Measurements from ENCODE around the gene SLC17A7. TPM values are rescaled to one million over a fixed set of nuclear protein-coding genes. Genes with fewer than 3 reads are reported as not detected.
"Not testable (repeated sequence)": the region's sequence is repeated elsewhere in the genome, so short reads cannot be mapped to it uniquely, and the experiment has no call there.

Gene SLC17A7
- total RNA-seq, 4 donors from 2014 or later = 1.1 to 1.7 (median 1.2) TPM

DNA sequence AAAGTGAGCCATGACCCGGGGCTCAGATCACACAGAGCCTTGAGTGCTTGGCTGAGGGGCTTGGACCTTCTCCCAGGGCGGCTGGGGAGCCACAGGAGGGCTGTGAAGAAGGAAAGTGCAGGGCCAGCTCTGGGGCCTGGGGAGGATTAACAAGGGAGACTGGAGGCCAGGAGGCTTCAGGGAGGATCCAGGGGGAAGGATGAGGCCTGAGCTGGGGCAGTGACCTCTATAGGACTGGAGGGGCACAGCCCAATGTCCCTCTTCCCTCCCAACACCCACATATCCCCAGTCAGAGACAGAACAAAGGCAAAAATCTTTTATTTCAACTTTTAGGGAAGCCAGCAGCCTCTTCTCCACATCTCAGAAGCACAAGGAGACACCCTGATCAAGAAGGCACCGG, 4.7 kb upstream of the SLC17A7 start:
- Histone ChIP-seq H3K9me3 (no peaks in the 10 kb centered on the region), H3K27me3 (peaks cover 23% of the 10 kb centered on the region), H3K36me3 (peaks cover 0 to 45% of the 10 kb centered on the region in 2 donors), H3K4me3 (no peak overlapping the region), H3K4me1 (peaks cover 0 to 51% (median 14%) of the 10 kb centered on the region in 3 donors), H3K27ac (no peak overlapping the region)
- no peak for TF ChIP-seq POLR2AphosphoS5 (IDR thresholded peaks at IDR 0.05)
- TF ChIP-seq, protein P1, sequence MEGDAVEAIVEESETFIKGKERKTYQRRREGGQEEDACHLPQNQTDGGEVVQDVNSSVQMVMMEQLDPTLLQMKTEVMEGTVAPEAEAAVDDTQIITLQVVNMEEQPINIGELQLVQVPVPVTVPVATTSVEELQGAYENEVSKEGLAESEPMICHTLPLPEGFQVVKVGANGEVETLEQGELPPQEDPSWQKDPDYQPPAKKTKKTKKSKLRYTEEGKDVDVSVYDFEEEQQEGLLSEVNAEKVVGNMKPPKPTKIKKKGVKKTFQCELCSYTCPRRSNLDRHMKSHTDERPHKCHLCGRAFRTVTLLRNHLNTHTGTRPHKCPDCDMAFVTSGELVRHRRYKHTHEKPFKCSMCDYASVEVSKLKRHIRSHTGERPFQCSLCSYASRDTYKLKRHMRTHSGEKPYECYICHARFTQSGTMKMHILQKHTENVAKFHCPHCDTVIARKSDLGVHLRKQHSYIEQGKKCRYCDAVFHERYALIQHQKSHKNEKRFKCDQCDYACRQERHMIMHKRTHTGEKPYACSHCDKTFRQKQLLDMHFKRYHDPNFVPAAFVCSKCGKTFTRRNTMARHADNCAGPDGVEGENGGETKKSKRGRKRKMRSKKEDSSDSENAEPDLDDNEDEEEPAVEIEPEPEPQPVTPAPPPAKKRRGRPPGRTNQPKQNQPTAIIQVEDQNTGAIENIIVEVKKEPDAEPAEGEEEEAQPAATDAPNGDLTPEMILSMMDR (IDR thresholded peaks at IDR 0.05) = no peak
- TF ChIP-seq POLR2A (IDR thresholded peaks at IDR 0.05) = no peak
- no peak for TF ChIP-seq EP300 (IDR thresholded peaks at IDR 0.05)
- ATAC-seq = no peak
- WGBS, 2 donors (ENCODE audit: low coverage in 1 of 2) = 100% methylated on average over 1 of the region's 3 CpGs

DNA sequence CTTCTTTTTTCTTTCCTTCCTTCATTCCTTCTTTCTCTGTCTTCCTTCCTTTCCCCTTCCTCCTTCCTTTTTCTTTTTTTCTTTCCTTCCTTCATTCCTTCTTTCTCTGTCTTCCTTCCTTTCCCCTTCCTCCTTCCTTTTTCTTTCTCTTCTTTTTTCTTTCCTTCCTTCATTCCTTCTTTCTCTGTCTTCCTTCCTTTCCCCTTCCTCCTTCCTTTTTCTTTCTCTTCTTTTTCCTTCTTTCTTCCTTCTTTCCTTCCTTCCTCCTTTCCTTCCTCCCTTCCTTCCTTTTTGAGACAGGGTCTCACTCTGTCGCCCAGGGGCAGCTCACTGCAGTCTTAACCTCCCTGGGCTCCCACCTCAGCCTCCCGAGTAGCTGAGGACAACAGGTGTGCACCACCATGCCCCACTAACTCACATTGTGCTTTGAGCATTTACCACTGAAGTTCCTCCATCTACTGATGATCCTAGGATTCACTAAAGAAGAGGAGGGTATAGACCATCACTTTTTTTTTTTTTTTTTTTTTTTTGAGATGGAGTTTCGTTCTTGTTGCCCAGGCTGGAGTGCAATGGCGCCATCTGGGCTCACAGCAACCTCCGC, 2.9 kb upstream of the SLC17A7 start:
- Histone ChIP-seq H3K4me1 (peaks cover 0 to 43% (median 9%) of the 10 kb centered on the region in 3 donors), H3K27me3 (peaks cover 41% of the 10 kb centered on the region), H3K27ac (peak overlapping the region in 1 of 4 donors; percentile 82), H3K36me3 (peaks cover 0 to 32% of the 10 kb centered on the region in 2 donors)
- H3K4me3 ChIP-seq, ATAC-seq, H3K9me3 ChIP-seq: not testable (repeated sequence)
- 41% methylated on average over 2 of the region's 5 CpGs; no CpG with 5 or more reads in 1 of the 2 donors for WGBS, 2 donors (ENCODE audit: low coverage in 1 of 2)

DNA sequence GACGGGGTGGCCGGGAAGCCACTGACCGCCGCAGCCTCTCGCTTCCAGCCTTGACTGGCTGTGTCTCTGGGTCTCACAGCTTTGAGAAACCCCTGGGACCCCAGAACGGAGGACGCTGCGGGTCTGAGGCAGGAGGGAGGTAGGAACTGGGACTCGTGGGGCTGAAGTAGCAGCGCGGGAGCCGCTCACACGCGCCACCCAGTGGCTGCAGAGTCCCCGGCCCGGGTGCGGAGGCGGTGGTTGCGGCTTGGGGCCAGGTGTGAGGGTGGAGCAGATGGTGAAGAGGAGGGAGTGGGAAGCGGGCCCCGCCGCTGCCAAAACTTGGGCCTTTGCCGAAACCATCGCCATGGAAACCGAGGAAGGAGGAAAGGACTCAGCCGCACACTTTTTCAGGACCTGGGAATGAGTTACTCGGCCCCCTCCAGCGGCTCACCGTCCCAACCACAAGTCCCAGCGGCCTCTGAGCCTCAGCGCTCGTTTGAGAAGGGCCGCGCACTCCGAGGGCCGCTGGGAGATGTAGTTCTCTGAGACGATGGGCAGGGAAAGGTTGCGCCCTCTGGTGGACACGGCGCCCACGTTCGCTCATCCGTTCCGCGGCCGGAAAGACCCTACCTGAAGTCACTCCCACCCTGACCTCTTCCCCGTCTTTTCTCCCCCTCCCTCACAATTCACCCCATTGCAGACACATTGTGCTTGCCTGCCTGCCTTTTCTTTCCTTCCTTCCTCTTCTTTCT, 2.2 kb upstream of the SLC17A7 start:
- peaks cover 0 to 42% (median 9%) of the 10 kb centered on the region in 3 donors for H3K4me1 ChIP-seq
- peaks cover 0 to 25% of the 10 kb centered on the region in 2 donors for H3K36me3 ChIP-seq
- peak overlapping the region; percentile 31 to 67 for H3K4me3 ChIP-seq
- TF ChIP-seq POLR2AphosphoS5 (IDR thresholded peaks at IDR 0.05) (no peak), POLR2A (IDR thresholded peaks at IDR 0.05) (no peak), EP300 (IDR thresholded peaks at IDR 0.05) (no peak)
- TF ChIP-seq, protein P1 (IDR thresholded peaks at IDR 0.05) = peak in 3 of 4 experiments; percentile 77 to 81 (median 79)
- peak overlapping the region in 3 of 4 donors; percentile 77 to 82 (median 82) for H3K27ac ChIP-seq
- no peaks in the 10 kb centered on the region for H3K9me3 ChIP-seq
- 2% methylated on average over 12 to 24 of the region's 47 CpGs for WGBS, 2 donors (ENCODE audit: low coverage in 1 of 2)
- peak; percentile 88 for ATAC-seq
- peaks cover 47% of the 10 kb centered on the region for H3K27me3 ChIP-seq

DNA sequence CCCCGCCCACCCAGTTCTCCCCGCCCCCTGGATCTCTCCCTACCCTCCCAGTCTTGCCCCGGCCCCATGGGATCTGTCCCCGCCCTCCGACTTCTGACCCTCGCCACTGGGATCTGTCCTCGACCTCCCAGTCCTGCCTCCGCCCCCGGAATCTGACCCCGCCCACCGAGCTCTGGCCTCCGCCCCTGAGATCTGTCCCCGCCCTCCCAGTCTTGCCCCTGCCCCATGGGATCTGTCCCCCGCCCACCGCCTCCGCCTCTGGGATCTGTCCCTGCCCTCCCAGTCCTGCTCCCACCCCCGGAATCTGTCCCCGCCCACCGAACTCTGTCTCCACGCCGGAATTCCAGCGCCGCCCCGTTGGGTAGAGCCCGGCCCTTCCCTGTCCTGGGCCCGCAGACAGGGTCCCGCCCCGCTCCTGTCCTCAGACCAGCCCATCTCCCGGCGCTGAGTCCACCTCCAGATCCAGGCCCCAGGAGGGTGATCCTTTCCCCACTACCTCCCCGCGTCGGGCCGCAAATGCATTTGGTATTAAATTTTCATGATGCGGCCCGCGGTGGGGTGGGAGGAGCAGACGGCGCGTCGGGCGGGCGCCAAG, 1.5 kb upstream of the SLC17A7 start:
- Histone ChIP-seq H3K27me3 (peaks cover 54% of the 10 kb centered on the region), H3K27ac (peak overlapping the region in 3 of 4 donors; percentile 77 to 82 (median 82)), H3K9me3 (no peaks in the 10 kb centered on the region), H3K4me1 (peaks cover 0 to 35% (median 8%) of the 10 kb centered on the region in 3 donors), H3K4me3 (peak overlapping the region; percentile 31 to 67), H3K36me3 (peaks cover 0 to 18% of the 10 kb centered on the region in 2 donors)
- TF ChIP-seq POLR2AphosphoS5 (IDR thresholded peaks at IDR 0.05) (no peak), EP300 (IDR thresholded peaks at IDR 0.05) (no peak), POLR2A (IDR thresholded peaks at IDR 0.05) (no peak)
- TF ChIP-seq, protein P1 (IDR thresholded peaks at IDR 0.05) = no peak
- ATAC-seq = peak; percentile 79
- 6% methylated on average over 12 of the region's 43 CpGs; no CpG with 5 or more reads in 1 of the 2 donors for WGBS, 2 donors (ENCODE audit: low coverage in 1 of 2)

DNA sequence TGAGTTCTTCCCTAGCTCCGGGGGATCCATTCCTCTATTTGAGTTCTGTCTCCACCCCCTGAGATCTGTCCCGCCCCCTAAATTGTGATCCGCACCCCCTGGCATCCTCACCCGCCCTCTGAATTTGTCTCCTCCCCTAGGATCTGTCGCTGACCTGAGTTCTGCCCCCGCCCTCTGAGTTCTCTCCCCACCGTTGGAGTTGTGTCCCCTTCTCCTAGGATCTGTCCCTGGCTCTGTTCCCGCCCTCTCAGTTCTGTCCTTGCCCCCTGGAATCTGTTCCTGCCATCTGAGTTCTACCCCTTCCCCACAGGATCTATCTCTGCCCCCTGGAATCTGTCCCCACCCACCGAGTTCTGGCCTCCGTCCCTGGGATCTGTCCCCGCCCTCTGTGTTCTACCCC, 1.0 kb upstream of the SLC17A7 start:
- Histone ChIP-seq H3K36me3 (peaks cover 0 to 13% of the 10 kb centered on the region in 2 donors), H3K9me3 (no peaks in the 10 kb centered on the region), H3K27ac (peak overlapping the region in 3 of 4 donors; percentile 77 to 82 (median 82)), H3K27me3 (peaks cover 59% of the 10 kb centered on the region), H3K4me1 (peaks cover 0 to 31% (median 5%) of the 10 kb centered on the region in 3 donors), H3K4me3 (peak overlapping the region in 1 of 2 donors; percentile 67)
- WGBS, 2 donors (ENCODE audit: low coverage in 1 of 2) = 5 to 18% methylated on average over 4 to 11 of the region's 11 CpGs
- ATAC-seq = peak; percentile 27
- TF ChIP-seq POLR2A (IDR thresholded peaks at IDR 0.05) = no peak
- no peak for TF ChIP-seq EP300 (IDR thresholded peaks at IDR 0.05)
- TF ChIP-seq, protein P1 (IDR thresholded peaks at IDR 0.05) = no peak
- no peak for TF ChIP-seq POLR2AphosphoS5 (IDR thresholded peaks at IDR 0.05)
